Stimulated activated CD8-positive, alpha-beta memory T cell treated with anti-CD3 and anti-CD28 coated beads, Interleukin-2, amount 100 ng/mL, for 1 hour (primary cell): Measurements from ENCODE around the gene TCERG1.
"Not testable (repeated sequence)": the region's sequence is repeated elsewhere in the genome, so short reads cannot be mapped to it uniquely, and the experiment has no call there.

Experiments
- DNase-seq, 2 donors: peaks; one replicate each; pipeline ENCODE4 v3.0.0-alpha.2; 2020; ENCODE audit warnings: low read depth in 2 of 2

The TCERG1 gene

GRCh38 chr5:146521403-146522106, 74.4 kb downstream of the TCERG1 start:
- DNase-seq, result no peak

GRCh38 chr5:146523698-146524097, 76.6 kb downstream of the TCERG1 start:
- no peak for DNase-seq

GRCh38 chr5:146527785-146528184, 80.7 kb downstream of the TCERG1 start:
- DNase-seq, result no peak

GRCh38 chr5:146528236-146528635, 81.1 kb downstream of the TCERG1 start:
- no peak for DNase-seq

GRCh38 chr5:146529984-146530383, 82.9 kb downstream of the TCERG1 start:
- no peak for DNase-seq

GRCh38 chr5:146533260-146533857, 86.2 kb downstream of the TCERG1 start:
- peak; percentile 48 to 50 for DNase-seq

- no peak for DNase-seq
Observed at GRCh38 chr5:146533882-146534281, 86.7 kb downstream of the TCERG1 start.

GRCh38 chr5:146538432-146538831, 91.3 kb downstream of the TCERG1 start:
- no peak for DNase-seq

GRCh38 chr5:146539973-146540372, 92.8 kb downstream of the TCERG1 start:
- no peak for DNase-seq

GRCh38 chr5:146540414-146540813, 93.3 kb downstream of the TCERG1 start:
- DNase-seq, result no peak

GRCh38 chr5:146541958-146542849, 95.1 kb downstream of the TCERG1 start:
- DNase-seq, result peak; percentile 28 to 37

GRCh38 chr5:146544232-146544631, 97.1 kb downstream of the TCERG1 start:
- DNase-seq, result no peak

GRCh38 chr5:146548781-146549449, 101.8 kb downstream of the TCERG1 start:
- DNase-seq, result no peak

- DNase-seq, result no peak
Observed at GRCh38 chr5:146549615-146550014, 102.5 kb downstream of the TCERG1 start.

GRCh38 chr5:146553446-146553845, 106.3 kb downstream of the TCERG1 start:
- DNase-seq, result no peak

- DNase-seq, result not testable (repeated sequence)
Observed at GRCh38 chr5:146556884-146557283, 109.8 kb downstream of the TCERG1 start.

- DNase-seq, result no peak
Observed at GRCh38 chr5:146560205-146560812, 113.2 kb downstream of the TCERG1 start.
